Esophagus squamous epithelium (tissue), 4 donors: ENCODE measurements around the gene FHAD1.

Experiments
- POLR2A ChIP-seq, 4 donors: fragments of 450-650 bp; IDR thresholded peaks; one replicate each; pipeline ENCODE4 v1.6.1; 2017; ENCODE audit warnings: antibody characterized with exemption in 4 of 4, mild to moderate bottlenecking in 4 of 4, moderate library complexity in 3 of 4
- TF ChIP-seq, protein P1 (sequence below), 6 experiments: fragments of 450-650 bp in 4 of 6; fragments of 200-600 bp in 2 of 6; sonication (generic) in 2 of 6; IDR thresholded peaks; one replicate each; pipeline ENCODE4 v1.5.1; 2016 to 2019; ENCODE audit warnings: antibody characterized with exemption in 6 of 6, mild to moderate bottlenecking in 4 of 6, moderate library complexity in 4 of 6

DNA sequence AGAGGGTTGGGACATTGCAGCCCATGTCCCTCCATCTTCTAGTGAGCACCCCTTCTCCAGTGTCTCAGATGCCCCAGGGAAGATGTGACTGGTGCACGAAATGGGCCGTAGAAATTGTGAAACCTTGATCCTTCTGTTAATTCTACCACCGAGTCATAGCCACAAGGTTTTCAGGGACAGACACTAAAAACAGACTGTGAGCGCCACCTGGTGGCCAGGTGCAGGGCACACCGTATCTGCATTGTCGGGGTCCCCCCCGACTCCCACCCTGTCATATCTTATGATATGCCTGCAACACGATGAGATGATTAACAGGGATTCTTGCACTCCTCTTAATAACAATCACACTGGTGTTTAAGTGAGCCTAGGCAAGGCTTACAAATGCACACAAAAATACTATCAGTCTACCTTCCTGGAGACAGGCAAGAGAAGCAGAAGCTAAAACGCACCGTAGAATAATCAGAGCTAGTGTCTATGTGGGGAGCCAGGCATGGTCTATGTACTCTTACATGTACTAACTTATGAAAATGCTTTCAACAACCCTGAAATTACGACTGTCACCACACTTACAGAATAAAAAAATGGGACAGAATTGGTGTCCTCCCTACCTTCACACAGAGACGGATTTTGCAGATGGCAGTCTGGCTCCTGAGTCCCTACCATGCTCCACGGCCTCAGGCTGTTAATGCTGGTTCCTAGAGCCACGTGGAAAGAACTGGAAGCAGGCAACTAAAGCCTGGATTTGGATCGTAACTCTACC lies 57.9 kb downstream of the FHAD1 start:
- TF ChIP-seq, protein P1, sequence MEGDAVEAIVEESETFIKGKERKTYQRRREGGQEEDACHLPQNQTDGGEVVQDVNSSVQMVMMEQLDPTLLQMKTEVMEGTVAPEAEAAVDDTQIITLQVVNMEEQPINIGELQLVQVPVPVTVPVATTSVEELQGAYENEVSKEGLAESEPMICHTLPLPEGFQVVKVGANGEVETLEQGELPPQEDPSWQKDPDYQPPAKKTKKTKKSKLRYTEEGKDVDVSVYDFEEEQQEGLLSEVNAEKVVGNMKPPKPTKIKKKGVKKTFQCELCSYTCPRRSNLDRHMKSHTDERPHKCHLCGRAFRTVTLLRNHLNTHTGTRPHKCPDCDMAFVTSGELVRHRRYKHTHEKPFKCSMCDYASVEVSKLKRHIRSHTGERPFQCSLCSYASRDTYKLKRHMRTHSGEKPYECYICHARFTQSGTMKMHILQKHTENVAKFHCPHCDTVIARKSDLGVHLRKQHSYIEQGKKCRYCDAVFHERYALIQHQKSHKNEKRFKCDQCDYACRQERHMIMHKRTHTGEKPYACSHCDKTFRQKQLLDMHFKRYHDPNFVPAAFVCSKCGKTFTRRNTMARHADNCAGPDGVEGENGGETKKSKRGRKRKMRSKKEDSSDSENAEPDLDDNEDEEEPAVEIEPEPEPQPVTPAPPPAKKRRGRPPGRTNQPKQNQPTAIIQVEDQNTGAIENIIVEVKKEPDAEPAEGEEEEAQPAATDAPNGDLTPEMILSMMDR (IDR thresholded peaks at IDR 0.05), result peak; percentile 81 to 95 (median 91)
- no peak for TF ChIP-seq POLR2A (IDR thresholded peaks at IDR 0.05)
